Brain microvascular endothelial cell (primary cell): ENCODE measurements around the gene TXNL4A.

ENCODE experiments used
- DNase-seq: peaks from one replicate; pipeline ENCODE4 v3.0.0-alpha.2; 2020
- H3K27ac ChIP-seq: fragments of 250-450 bp; sonication (Bioruptor Pico); 2 replicates; pipeline ENCODE4 v1.5.1; 2020; ENCODE audit warnings: mild to moderate bottlenecking, moderate library complexity
- H3K27me3 ChIP-seq: fragments of 250-450 bp; sonication (Bioruptor Pico); replicated peaks from 2 replicates; pipeline ENCODE4 v1.5.1; 2020; ENCODE audit warnings: mild to moderate bottlenecking
- H3K36me3 ChIP-seq: fragments of 250-450 bp; sonication (Bioruptor Pico); replicated peaks from 2 replicates; pipeline ENCODE4 v1.5.1; 2020; ENCODE audit warnings: mild to moderate bottlenecking
- H3K4me3 ChIP-seq: 2 replicates; pipeline ENCODE4 v1.5.1; 2011; ENCODE audit warnings: low read depth, mild to moderate bottlenecking, control low read depth, low read length, moderate library complexity
- in situ Hi-C: cut with HindIII; loops from 2 replicates; pipeline ENCODE4 v1.10.0; 2017; ENCODE audit warnings: low sequenced_read_pairs, low pct_ligation_motif_present
- TF ChIP-seq, protein P1 (sequence below): IDR thresholded peaks from 2 replicates; pipeline ENCODE4 v1.5.1; 2011; ENCODE audit warnings: low read depth, mild to moderate bottlenecking, moderate library complexity, low read length, control low read depth, inconsistent platforms; ENCODE audit errors: missing control alignments

Gene TXNL4A

DNA sequence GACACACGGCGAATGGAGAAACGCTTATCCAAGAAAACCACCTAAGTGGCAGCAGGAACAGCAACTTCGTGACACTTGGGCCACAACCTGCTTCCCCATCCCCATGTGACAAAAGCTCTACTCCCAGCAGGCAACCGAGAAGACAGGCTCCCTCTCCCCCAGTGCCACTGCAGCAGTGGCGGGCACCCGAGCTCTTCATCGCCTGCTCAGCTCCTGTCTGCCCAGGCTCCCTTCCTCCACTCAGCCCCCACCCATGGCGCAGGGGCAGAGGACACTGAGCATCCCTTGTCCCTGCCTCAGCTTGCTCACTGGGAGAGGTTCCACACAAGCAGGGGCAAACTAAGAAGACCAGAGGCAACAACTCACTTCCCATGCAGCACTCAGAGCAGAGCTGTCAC, 59.8 kb downstream of the TXNL4A start:
- no peak overlapping the region for H3K27ac ChIP-seq
- H3K4me3 ChIP-seq = no peak overlapping the region
- H3K27me3 ChIP-seq = no peaks in the 10 kb centered on the region
- H3K36me3 ChIP-seq = peaks cover 8% of the 10 kb centered on the region
- TF ChIP-seq, protein P1, sequence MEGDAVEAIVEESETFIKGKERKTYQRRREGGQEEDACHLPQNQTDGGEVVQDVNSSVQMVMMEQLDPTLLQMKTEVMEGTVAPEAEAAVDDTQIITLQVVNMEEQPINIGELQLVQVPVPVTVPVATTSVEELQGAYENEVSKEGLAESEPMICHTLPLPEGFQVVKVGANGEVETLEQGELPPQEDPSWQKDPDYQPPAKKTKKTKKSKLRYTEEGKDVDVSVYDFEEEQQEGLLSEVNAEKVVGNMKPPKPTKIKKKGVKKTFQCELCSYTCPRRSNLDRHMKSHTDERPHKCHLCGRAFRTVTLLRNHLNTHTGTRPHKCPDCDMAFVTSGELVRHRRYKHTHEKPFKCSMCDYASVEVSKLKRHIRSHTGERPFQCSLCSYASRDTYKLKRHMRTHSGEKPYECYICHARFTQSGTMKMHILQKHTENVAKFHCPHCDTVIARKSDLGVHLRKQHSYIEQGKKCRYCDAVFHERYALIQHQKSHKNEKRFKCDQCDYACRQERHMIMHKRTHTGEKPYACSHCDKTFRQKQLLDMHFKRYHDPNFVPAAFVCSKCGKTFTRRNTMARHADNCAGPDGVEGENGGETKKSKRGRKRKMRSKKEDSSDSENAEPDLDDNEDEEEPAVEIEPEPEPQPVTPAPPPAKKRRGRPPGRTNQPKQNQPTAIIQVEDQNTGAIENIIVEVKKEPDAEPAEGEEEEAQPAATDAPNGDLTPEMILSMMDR = no peak
- in situ Hi-C loops = no loop called here
- DNase-seq = no peak

DNA sequence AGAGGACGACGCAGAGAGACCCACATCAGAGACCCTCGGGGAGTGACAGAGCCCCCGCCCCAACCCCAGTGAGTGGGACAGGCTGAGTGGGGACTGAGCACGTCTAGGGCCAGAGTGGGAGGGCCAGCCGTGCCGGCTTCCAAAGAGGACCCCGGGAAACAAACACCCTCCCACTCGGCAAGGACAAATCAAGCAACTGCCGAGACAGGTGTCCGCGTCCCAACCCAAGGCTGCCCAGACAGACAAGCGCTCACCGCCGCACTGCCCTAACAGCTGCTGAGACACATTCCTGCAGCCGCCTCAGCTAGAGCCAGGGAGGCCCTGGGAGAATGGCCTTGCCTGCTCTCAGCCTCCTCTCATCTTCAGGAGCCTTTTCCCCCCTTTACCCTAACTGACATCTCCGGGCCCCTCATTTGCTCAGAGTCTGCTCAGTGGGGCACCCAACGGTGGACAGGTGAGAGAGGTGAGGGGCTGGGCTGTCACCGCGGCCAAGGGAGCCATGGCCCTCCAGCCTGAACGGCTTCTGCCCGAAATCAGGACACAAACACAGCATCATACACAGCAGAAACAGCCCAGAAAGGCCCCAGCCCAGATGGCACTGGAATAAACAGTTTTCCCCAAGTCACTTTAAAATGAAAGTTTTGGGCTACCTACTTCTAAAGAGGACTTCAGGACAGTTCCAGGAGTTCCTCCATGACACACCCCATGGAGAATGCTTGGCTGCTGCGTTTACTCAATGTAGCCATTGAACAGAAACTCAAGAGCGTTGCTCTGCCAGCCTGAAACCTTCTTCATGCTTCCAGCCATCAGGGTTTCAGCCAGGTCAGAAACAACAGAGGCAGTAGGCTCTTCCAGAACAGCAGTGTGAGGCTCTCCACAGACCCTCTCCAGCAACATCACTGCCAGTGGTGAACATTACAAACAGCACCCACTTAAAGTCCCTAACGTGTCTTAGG, 60.5 kb downstream of the TXNL4A start:
- TF ChIP-seq, protein P1 = no peak
- no peaks in the 10 kb centered on the region for H3K27me3 ChIP-seq
- DNase-seq = no peak
- no peak overlapping the region for H3K27ac ChIP-seq
- H3K4me3 ChIP-seq = no peak overlapping the region
- H3K36me3 ChIP-seq = peaks cover 8% of the 10 kb centered on the region
- in situ Hi-C loops = no loop called here

DNA sequence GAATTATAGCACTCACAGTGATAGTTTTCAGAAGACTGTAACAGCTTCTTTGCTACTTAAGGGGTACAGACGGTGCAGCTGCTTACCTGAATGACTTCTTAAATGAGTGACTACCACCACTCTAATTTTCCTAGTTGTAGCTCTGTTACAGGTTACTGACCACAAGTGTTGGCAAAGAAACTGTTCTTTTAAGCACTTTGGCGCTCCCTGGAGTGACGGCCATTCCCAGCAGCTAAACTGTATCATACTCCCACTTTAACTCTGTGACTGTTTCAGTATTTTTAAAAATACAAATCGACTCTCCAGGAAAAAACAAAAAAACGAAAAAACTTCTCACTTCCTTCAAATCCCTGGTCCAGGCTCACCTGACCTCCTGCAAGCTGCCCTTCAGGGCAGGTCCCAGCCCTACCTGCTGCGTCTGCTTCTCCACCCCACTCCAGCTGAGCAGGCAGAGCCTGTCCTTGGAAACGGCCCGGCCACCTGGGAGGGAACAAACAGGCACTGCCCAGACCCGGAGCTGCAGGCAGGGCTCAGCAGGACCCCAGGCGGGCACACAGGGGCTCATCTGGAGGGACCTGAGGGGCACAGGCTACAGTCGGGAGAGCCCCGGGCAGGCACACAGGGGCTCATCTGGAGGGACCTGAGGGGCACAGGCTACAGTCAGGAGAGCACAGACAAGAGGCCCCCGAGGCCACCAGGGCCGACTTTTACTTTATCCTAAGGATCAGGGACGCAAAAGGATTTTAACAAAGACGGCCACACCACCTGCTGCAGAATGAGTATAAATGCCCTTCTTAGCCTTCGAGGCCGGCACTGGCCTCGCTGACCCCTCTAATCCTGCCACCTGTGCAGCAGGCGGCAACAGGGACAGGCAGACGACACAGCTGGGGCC, 61.4 kb downstream of the TXNL4A start:
- H3K27me3 ChIP-seq = no peaks in the 10 kb centered on the region
- TF ChIP-seq, protein P1 = no peak
- no peak overlapping the region for H3K27ac ChIP-seq
- H3K36me3 ChIP-seq = peaks cover 8% of the 10 kb centered on the region
- in situ Hi-C loops = no loop called here
- H3K4me3 ChIP-seq = no peak overlapping the region
- no peak for DNase-seq

GRCh38 chr18:79926306-79926705, 62.1 kb downstream of the TXNL4A start:
- H3K36me3 ChIP-seq = peaks cover 8% of the 10 kb centered on the region
- H3K27me3 ChIP-seq = no peaks in the 10 kb centered on the region
- no peak overlapping the region for H3K27ac ChIP-seq
- no peak overlapping the region for H3K4me3 ChIP-seq
- no peak for DNase-seq
- TF ChIP-seq, protein P1 = no peak
- in situ Hi-C loops = no loop called here

GRCh38 chr18:79924814-79925731, 63.3 kb downstream of the TXNL4A start:
- Histone ChIP-seq H3K27ac (no peak overlapping the region), H3K27me3 (no peaks in the 10 kb centered on the region), H3K36me3 (peaks cover 8% of the 10 kb centered on the region), H3K4me3 (no peak overlapping the region)
- in situ Hi-C loops = no loop called here
- TF ChIP-seq, protein P1 = no peak
- no peak for DNase-seq
